COLO668 (cell line): ENCODE results near the gene FRMD3.

ENCODE experiments used
- DNase-seq: peaks from one replicate; lab custom pipeline; 2025; ENCODE audit not compliant: unreplicated experiment; lab: John Stamatoyannopoulos, UW

The FRMD3 gene

GRCh38 chr9:83475741-83476140 is 62.5 kb downstream of the FRMD3 start:
- no peak for DNase-seq

GRCh38 chr9:83474631-83475030 is 63.6 kb downstream of the FRMD3 start:
- no peak for DNase-seq

GRCh38 chr9:83473488-83473971 is 64.7 kb downstream of the FRMD3 start:
- DNase-seq: no peak

GRCh38 chr9:83472764-83473163 is 65.4 kb downstream of the FRMD3 start:
- DNase-seq: no peak

DNA sequence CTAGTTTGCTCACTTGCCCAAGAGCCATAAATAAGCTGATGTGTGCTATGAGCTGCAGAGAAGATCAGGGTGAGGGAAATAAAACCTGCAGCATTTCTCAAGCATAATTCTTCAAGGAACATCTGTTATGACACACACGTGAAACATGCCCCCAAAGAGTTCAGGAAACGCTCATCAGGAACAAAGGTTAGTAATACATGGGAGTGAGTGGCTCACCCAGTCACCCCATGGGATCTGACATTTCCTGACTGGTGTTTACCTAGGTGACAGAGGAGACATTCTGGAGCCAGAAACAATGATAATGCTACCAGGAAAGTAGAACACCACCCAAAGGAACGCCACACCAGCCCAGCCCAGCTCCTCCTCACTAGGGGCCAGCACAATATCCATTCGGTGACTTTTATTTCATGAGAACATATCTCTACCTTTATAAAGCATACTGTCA is 66.0 kb downstream of the FRMD3 start:
- DNase-seq: no peak

GRCh38 chr9:83471241-83471640 is 67.0 kb downstream of the FRMD3 start:
- DNase-seq: no peak

GRCh38 chr9:83469722-83470121 is 68.5 kb downstream of the FRMD3 start:
- DNase-seq: no peak

- DNase-seq: no peak
Measured at GRCh38 chr9:83468821-83469220, 69.4 kb downstream of the FRMD3 start.

- no peak for DNase-seq
Measured at GRCh38 chr9:83466877-83467276, 71.3 kb downstream of the FRMD3 start.

DNA sequence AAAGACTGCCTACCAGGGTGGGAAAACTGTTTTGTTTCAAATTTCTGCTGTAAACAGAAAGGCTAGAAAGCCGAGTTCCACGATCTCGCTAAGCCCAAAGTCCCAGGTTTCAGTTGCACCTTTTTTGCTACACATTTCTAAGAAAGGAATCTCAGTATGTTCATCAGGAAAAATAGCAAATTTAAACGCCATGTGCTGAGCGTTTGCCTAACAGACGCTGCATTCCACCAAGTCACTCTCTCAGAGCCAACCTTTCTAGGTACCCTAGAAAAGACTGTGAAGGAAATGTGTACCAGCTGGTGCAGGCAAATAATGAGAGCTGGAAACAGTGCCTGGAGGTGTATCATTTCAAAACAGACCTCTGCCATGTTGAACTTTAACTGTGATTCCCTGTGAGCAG is 71.8 kb downstream of the FRMD3 start:
- no peak for DNase-seq

GRCh38 chr9:83459830-83460229 is 78.4 kb downstream of the FRMD3 start:
- no peak for DNase-seq

DNA sequence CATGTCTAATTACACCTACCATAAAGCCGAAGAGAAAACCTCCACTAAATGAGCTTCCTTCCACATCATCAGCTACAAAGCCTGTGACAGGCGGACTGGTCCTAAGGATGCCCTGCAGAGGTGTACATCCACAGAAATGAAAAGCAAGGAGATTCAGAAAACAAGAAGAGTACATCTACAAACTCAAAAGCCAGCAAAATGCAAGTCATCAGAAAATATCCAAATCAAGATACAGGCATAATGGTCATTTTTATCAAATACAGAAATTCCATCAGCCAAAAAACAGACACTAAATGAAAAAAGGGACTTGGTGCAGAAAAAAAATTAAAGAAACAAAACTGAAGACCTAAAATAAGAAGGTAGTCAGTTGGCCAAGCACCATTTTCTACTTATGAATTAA is 79.7 kb downstream of the FRMD3 start:
- DNase-seq: no peak

GRCh38 chr9:83457005-83457404 is 81.2 kb downstream of the FRMD3 start:
- DNase-seq: no peak

GRCh38 chr9:83456226-83456625 is 82.0 kb downstream of the FRMD3 start:
- no peak for DNase-seq

GRCh38 chr9:83454076-83454475 is 84.1 kb downstream of the FRMD3 start:
- no peak for DNase-seq

GRCh38 chr9:83451308-83451707 is 86.9 kb downstream of the FRMD3 start:
- peak; percentile 80 for DNase-seq

DNA sequence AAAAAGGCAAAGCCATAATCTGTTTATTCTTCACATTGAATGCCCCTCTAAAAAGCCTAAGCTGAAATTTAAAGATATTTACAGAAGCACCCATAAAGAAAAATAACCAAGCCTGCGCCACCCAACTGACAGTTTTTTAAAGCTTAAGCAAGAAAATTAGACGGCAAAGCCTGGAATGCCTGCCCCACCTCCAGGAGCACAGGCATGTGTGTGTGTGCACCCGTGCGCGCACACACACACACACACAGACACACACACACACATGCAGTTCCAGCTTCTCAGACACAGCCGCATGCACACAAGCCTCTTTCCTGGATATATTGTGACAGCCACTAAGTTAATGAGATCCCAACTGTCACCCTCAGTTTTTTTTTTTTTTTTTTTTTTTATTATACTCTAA is 88.2 kb downstream of the FRMD3 start:
- peak; percentile 60 for DNase-seq

DNA sequence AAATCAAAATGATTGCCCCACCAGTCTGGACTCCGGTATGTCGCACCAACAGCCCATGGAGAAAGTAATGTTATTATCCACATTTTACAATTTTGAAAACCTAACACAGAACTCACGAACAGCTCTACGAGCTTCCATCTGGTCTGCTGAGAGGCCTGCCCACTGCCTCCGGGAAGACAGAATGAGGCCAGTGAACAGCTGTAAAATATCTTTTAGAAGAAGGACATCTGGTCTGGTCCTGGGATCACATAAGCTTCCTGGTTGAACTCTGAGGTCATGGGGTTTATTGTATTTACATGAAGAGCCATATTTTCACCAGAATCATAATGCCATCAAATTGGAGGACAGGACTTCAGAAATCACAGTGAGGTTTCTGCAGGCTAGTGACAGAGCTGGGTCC is 89.0 kb downstream of the FRMD3 start:
- no peak for DNase-seq

- DNase-seq: no peak
Measured at GRCh38 chr9:83448626-83449025, 89.6 kb downstream of the FRMD3 start.

DNA sequence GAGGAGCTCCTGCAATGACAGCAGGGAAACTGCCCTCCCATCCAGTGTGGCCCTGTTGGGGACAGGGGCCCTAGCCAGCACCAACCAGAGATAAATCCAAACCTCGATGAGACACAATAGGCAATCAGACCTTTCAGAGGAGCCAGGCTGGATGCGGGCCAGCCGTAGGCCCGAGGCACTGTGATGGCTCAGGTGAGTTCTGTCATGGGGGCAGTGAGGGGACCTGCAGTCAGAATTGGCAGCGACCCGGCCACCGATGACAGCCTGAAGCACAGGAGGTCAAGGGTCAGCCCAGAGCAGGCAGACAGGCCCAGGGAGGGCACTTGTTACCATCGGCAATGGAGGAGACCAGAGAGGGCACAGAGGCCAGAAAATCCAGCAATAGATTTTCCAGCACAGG is 90.8 kb downstream of the FRMD3 start:
- DNase-seq: no peak

DNA sequence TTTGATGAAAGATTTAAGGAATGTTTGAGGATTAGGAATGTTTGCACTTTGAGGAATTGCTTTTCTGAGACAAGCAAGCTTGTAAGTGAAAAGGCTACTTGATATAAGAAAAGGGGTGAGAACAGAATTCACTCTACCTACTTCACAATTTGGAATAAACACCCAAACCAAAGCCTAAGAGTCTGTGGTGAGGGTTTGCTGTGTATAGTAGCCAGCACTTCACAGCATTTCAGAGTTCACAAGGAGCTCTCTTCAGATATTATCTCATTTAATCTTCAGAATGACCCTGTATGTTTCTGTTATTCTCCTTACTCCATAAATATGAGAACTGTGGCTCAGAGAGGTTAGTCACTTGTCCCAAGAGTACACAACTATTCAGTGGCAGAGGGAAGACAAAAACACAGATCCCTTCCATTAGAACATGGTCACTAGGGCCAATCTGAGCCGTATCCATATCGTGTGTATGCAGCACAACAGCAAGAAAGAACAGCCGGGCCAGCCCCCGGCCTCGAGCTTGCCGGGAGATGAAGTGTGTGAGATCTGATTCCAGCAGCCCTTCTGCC is 92.4 kb downstream of the FRMD3 start:
- DNase-seq: no peak

DNA sequence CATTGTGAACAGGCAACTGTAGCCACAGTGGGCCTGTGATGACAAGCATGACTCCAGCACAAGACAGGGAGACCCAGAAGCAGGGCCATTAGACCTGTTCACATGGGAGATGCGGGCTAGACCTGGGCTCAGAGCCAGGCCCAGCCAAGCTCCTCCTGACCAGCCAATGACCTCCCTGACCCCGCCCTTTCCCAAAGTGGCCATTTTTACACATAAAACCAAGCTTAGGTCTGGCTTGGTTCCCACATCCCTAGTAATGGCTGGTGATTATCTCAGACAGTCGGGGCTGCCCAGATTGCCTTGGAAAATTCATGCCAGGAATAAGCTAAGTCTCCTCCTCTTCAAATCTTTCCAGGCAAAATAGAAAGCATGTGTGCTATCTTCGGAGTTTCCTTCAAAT is 94.1 kb downstream of the FRMD3 start:
- DNase-seq: no peak

- no peak for DNase-seq
Measured at GRCh38 chr9:83441390-83441789, 96.8 kb downstream of the FRMD3 start.
